Astrocyte (in vitro differentiated cells and primary cell): ENCODE results near the gene ZNF689. TPM values are rescaled to one million over a fixed set of nuclear protein-coding genes. Genes with fewer than 3 reads are reported as not detected.
A peak's percentile ranks its signal among the peaks of the same experiment; 100 is the strongest.

Experiments used
- DNase-seq: peaks from one replicate; pipeline ENCODE4 v3.0.0-alpha.2; 2010; ENCODE audit warnings: low read depth
- FAIRE-seq: peaks from 2 replicates; lab custom pipeline; 2011; peaks lifted over from hg19 to GRCh38; lab: Jason Lieb, UNC
- H2AFZ ChIP-seq: 2 replicates; pipeline ENCODE4 v1.6.0; 2012; ENCODE audit warnings: low read depth, low read length, inconsistent platforms
- H3K27ac ChIP-seq: 2 replicates; pipeline ENCODE4 v1.5.1; 2011; ENCODE audit warnings: low read depth, low read length, inconsistent platforms
- H3K27me3 ChIP-seq: 2 replicates; pipeline ENCODE4 v1.6.0; 2011; ENCODE audit warnings: low read length, inconsistent platforms; ENCODE audit not compliant: insufficient read depth
- H3K36me3 ChIP-seq: 2 replicates; pipeline ENCODE4 v1.5.1; 2011; ENCODE audit warnings: low read length, inconsistent platforms; ENCODE audit not compliant: insufficient read depth
- H3K4me1 ChIP-seq: 2 replicates; pipeline ENCODE4 v1.5.1; 2011; ENCODE audit warnings: low read length, inconsistent platforms; ENCODE audit not compliant: insufficient read depth
- H3K4me2 ChIP-seq: 2 replicates; pipeline ENCODE4 v1.6.0; 2012; ENCODE audit warnings: low read length, inconsistent platforms
- H3K4me3 ChIP-seq: 2 replicates; pipeline ENCODE4 v1.5.1; 2011; ENCODE audit warnings: low read depth, mild to moderate bottlenecking, low read length, inconsistent platforms; ENCODE audit not compliant: insufficient read depth
- H3K79me2 ChIP-seq: 2 replicates; pipeline ENCODE4 v1.6.0; 2012; ENCODE audit warnings: mild to moderate bottlenecking, low read length, inconsistent platforms; ENCODE audit not compliant: insufficient read depth
- H3K9ac ChIP-seq: 2 replicates; pipeline ENCODE4 v1.6.0; 2012; ENCODE audit warnings: mild to moderate bottlenecking, low read length, inconsistent platforms
- H3K9me3 ChIP-seq: 2 replicates; pipeline ENCODE4 v1.5.1; 2012; ENCODE audit warnings: low read depth, mild to moderate bottlenecking, low read length, inconsistent platforms; ENCODE audit not compliant: insufficient read depth
- H4K20me1 ChIP-seq: 2 replicates; pipeline ENCODE4 v1.6.0; 2012; ENCODE audit warnings: low read length, inconsistent platforms; ENCODE audit not compliant: insufficient read depth
- H3K27ac Mint-ChIP-seq: one replicate; pipeline ENCODE4 v1.8.0; 2021; ENCODE audit warnings: mild to moderate bottlenecking, mixed read lengths; ENCODE audit not compliant: unreplicated experiment
- H3K27me3 Mint-ChIP-seq: one replicate; pipeline ENCODE4 v1.8.0; 2021; ENCODE audit warnings: low read depth, mixed read lengths; ENCODE audit not compliant: unreplicated experiment
- H3K36me3 Mint-ChIP-seq: one replicate; pipeline ENCODE4 v1.8.0; 2021; ENCODE audit warnings: low read depth, mixed read lengths; ENCODE audit not compliant: unreplicated experiment
- H3K4me1 Mint-ChIP-seq: one replicate; pipeline ENCODE4 v1.8.0; 2021; ENCODE audit warnings: low read depth, mixed read lengths; ENCODE audit not compliant: unreplicated experiment
- H3K4me3 Mint-ChIP-seq: one replicate; pipeline ENCODE4 v1.8.0; 2021; ENCODE audit warnings: mild to moderate bottlenecking, moderate library complexity, mixed read lengths; ENCODE audit not compliant: unreplicated experiment
- H3K9me3 Mint-ChIP-seq: one replicate; pipeline ENCODE4 v1.8.0; 2021; ENCODE audit warnings: mild to moderate bottlenecking, mixed read lengths; ENCODE audit not compliant: unreplicated experiment
- EZH2 ChIP-seq: IDR thresholded peaks from 2 replicates; pipeline ENCODE4 v1.6.1; 2012; ENCODE audit warnings: mild to moderate bottlenecking, low read length, inconsistent platforms; ENCODE audit not compliant: insufficient read depth
- total RNA-seq: library from RNA; stranded (reverse); gene quantifications from 2 replicates; pipeline ENCODE4 v1.2.1, GENCODE V29; 2021
- TF ChIP-seq, protein P1 (sequence below): IDR thresholded peaks from 2 replicates; pipeline ENCODE4 v1.5.1; 2011; ENCODE audit warnings: low read depth, mild to moderate bottlenecking, inconsistent platforms, low read length, moderate library complexity; ENCODE audit not compliant: insufficient read depth

Gene ZNF689
- total RNA-seq, 1 donor from 2014 or later: 7.5 TPM

- no peaks in the 10 kb centered on the region for H3K9me3 Mint-ChIP-seq
- Histone ChIP-seq H3K9ac (no peak overlapping the region), H4K20me1 (peaks cover 11% of the 10 kb centered on the region), H3K4me2 (no peak overlapping the region), H3K9me3 (no peaks in the 10 kb centered on the region), H3K27me3 (no peaks in the 10 kb centered on the region), H2AFZ (no peak overlapping the region), H3K36me3 (peaks cover 17% of the 10 kb centered on the region), H3K4me3 (no peak overlapping the region), H3K79me2 (peaks cover 25% of the 10 kb centered on the region), H3K27ac (no peak overlapping the region), H3K4me1 (peaks cover 15% of the 10 kb centered on the region)
- H3K27me3 Mint-ChIP-seq: no peaks in the 10 kb centered on the region
- H3K36me3 Mint-ChIP-seq: peaks cover 9% of the 10 kb centered on the region
- peak overlapping the region; percentile 35 for H3K4me3 Mint-ChIP-seq
- no peak for DNase-seq
- H3K27ac Mint-ChIP-seq: no peak overlapping the region
- peaks cover 13% of the 10 kb centered on the region for H3K4me1 Mint-ChIP-seq
- FAIRE-seq: no peak
- TF ChIP-seq EZH2: no peak
- TF ChIP-seq, protein P1, sequence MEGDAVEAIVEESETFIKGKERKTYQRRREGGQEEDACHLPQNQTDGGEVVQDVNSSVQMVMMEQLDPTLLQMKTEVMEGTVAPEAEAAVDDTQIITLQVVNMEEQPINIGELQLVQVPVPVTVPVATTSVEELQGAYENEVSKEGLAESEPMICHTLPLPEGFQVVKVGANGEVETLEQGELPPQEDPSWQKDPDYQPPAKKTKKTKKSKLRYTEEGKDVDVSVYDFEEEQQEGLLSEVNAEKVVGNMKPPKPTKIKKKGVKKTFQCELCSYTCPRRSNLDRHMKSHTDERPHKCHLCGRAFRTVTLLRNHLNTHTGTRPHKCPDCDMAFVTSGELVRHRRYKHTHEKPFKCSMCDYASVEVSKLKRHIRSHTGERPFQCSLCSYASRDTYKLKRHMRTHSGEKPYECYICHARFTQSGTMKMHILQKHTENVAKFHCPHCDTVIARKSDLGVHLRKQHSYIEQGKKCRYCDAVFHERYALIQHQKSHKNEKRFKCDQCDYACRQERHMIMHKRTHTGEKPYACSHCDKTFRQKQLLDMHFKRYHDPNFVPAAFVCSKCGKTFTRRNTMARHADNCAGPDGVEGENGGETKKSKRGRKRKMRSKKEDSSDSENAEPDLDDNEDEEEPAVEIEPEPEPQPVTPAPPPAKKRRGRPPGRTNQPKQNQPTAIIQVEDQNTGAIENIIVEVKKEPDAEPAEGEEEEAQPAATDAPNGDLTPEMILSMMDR: no peak
These were observed 44.7 kb upstream of the ZNF689 start for GRCh38 chr16:30654856-30655255.

DNA sequence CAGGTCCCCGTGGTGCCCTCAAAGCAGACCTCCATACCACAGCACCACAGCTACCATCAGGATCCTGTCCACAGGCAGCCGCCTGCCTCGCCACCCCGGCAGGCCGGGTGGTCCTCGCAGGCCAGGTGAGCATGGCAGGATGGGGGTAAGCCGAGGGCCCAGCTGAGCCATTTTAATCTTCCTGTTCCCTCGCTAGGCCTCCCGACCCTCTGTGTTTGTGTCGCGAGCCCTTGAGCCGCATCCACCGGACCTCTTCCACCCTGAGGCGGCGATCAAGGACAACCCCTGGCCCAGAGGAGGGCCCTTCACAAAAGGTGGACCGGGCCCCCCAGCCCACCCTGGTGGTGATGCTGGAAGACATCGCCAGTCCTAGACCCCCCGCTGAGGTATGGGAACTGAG is 42.5 kb upstream of the ZNF689 start:
- Mint-ChIP-seq H3K27ac (peak overlapping the region; percentile 53), H3K36me3 (peaks cover 7% of the 10 kb centered on the region), H3K9me3 (no peaks in the 10 kb centered on the region), H3K4me3 (peak overlapping the region; percentile 84), H3K4me1 (peaks cover 13% of the 10 kb centered on the region), H3K27me3 (no peaks in the 10 kb centered on the region)
- Histone ChIP-seq H3K4me2 (peak overlapping the region; percentile 88), H2AFZ (no peak overlapping the region), H3K27me3 (no peaks in the 10 kb centered on the region), H3K79me2 (peaks cover 22% of the 10 kb centered on the region), H3K36me3 (peaks cover 17% of the 10 kb centered on the region), H3K4me3 (no peak overlapping the region), H3K27ac (no peak overlapping the region), H3K4me1 (peaks cover 15% of the 10 kb centered on the region), H4K20me1 (peaks cover 11% of the 10 kb centered on the region), H3K9ac (no peak overlapping the region), H3K9me3 (no peaks in the 10 kb centered on the region)
- DNase-seq (no peak), FAIRE-seq (no peak)
- TF ChIP-seq, protein P1: no peak
- no peak for TF ChIP-seq EZH2

DNA sequence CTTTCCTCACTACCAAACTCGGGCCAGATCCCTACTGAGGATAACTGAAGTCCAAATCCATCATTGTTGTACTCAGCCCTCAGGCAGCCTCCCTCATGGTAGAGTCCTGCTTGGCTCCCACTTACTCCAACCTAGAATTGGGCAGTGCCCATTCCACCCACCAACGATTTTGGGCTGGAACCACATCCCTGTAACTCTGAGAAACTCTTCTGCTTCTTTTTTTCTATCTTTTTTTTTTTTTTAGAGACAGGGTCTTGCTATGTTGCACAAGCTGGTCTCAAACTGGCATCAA is 41.8 kb upstream of the ZNF689 start:
- peak overlapping the region; percentile 45 for H3K27ac ChIP-seq
- H3K27ac Mint-ChIP-seq: peak overlapping the region; percentile 72
- H4K20me1 ChIP-seq: peaks cover 11% of the 10 kb centered on the region
- no peaks in the 10 kb centered on the region for H3K27me3 ChIP-seq
- peaks cover 10% of the 10 kb centered on the region for H3K4me1 Mint-ChIP-seq
- DNase-seq (no peak), FAIRE-seq (no peak)
- H3K4me2 ChIP-seq: peak overlapping the region; percentile 88
- H3K36me3 ChIP-seq: peaks cover 16% of the 10 kb centered on the region
- H3K9me3 ChIP-seq: no peaks in the 10 kb centered on the region
- peaks cover 9% of the 10 kb centered on the region for H3K4me1 ChIP-seq
- TF ChIP-seq, protein P1: no peak
- no peak for TF ChIP-seq EZH2
- peak overlapping the region; percentile 63 for H2AFZ ChIP-seq
- peak overlapping the region; percentile 84 for H3K4me3 Mint-ChIP-seq
- no peaks in the 10 kb centered on the region for H3K27me3 Mint-ChIP-seq
- H3K79me2 ChIP-seq: peaks cover 22% of the 10 kb centered on the region
- peak overlapping the region; percentile 90 for H3K9ac ChIP-seq
- no peaks in the 10 kb centered on the region for H3K9me3 Mint-ChIP-seq
- H3K36me3 Mint-ChIP-seq: peaks cover 7% of the 10 kb centered on the region
- peak overlapping the region; percentile 85 for H3K4me3 ChIP-seq
